Fibroblast of lung (primary cell): ENCODE data around the gene RXFP2.

Source experiments
- CTCF ChIP-seq, 2 donors: IDR thresholded peaks in 1 of 2; conservative IDR thresholded peaks in 1 of 2; 1 replicate in 1 of 2; 2 replicates in 1 of 2; pipeline ENCODE4 v1.5.1; 2011 to 2012; ENCODE audit warnings: low read length in 2 of 2, control low read depth in 1 of 2, inconsistent platforms in 1 of 2, low read depth in 1 of 2, mild to moderate bottlenecking in 1 of 2
- EZH2 ChIP-seq: IDR thresholded peaks from 2 replicates; pipeline ENCODE4 v1.5.1; 2012; ENCODE audit warnings: low read length, control low read depth, mild to moderate bottlenecking; ENCODE audit errors: missing control alignments

GRCh38 chr13:31755803-31756212 is 16.5 kb downstream of the RXFP2 start:
- TF ChIP-seq CTCF (conservative IDR thresholded peaks at IDR 0.05 in 1 of 2, IDR thresholded peaks at IDR 0.05 in 1 of 2; ENCODE audit: low read depth in 1 of 2, low read length in 2 of 2) (no peak), EZH2 (no peak)
